H9 (cell line): ENCODE data around the gene CARS1. TPM values are rescaled to one million over a fixed set of nuclear protein-coding genes. Genes with fewer than 3 reads are reported as not detected.

Source experiments
- DNase-seq: peaks from one replicate; pipeline ENCODE4 v3.0.0-alpha.2; 2017
- H2AFZ ChIP-seq: one replicate; pipeline ENCODE4 v1.6.1; 2013; ENCODE audit warnings: mild to moderate bottlenecking, low read length, control low read depth, moderate library complexity
- H2AK5ac ChIP-seq: 2 replicates; pipeline ENCODE4 v1.6.1; 2013; ENCODE audit warnings: low read length, control low read depth, mixed read lengths; ENCODE audit not compliant: insufficient read length
- H2BK120ac ChIP-seq: one replicate; pipeline ENCODE4 v1.6.1; 2013; ENCODE audit warnings: low read depth, mild to moderate bottlenecking, low read length, control low read depth, inconsistent platforms; ENCODE audit not compliant: poor library complexity, severe bottlenecking
- H2BK12ac ChIP-seq: 2 replicates; pipeline ENCODE4 v1.6.1; 2013; ENCODE audit warnings: low read length, control low read depth, mixed read lengths, low read depth; ENCODE audit not compliant: insufficient read length
- H2BK15ac ChIP-seq: 2 replicates; pipeline ENCODE4 v1.6.1; 2013; ENCODE audit warnings: low read depth, low read length, control low read depth
- H2BK20ac ChIP-seq: one replicate; pipeline ENCODE4 v1.6.1; 2013; ENCODE audit warnings: low read depth, mild to moderate bottlenecking, low read length, control low read depth, inconsistent platforms; ENCODE audit not compliant: poor library complexity, severe bottlenecking
- H2BK5ac ChIP-seq: 2 replicates; pipeline ENCODE4 v1.6.1; 2013; ENCODE audit warnings: low read length, control low read depth, mixed read lengths; ENCODE audit not compliant: insufficient read length
- H3K14ac ChIP-seq: 2 replicates; pipeline ENCODE4 v1.6.1; 2013; ENCODE audit warnings: low read length, control low read depth; ENCODE audit not compliant: insufficient read depth
- H3K18ac ChIP-seq: 2 replicates; pipeline ENCODE4 v1.6.1; 2013; ENCODE audit warnings: low read depth, mild to moderate bottlenecking, mixed read lengths, low read length, control low read depth; ENCODE audit not compliant: insufficient read length
- H3K23ac ChIP-seq: 2 replicates; pipeline ENCODE4 v1.6.1; 2013; ENCODE audit warnings: low read length, control low read depth, mixed read lengths, low read depth; ENCODE audit not compliant: insufficient read length
- H3K23me2 ChIP-seq: 2 replicates; pipeline ENCODE4 v1.6.1; 2013; ENCODE audit warnings: low read depth, mild to moderate bottlenecking, mixed read lengths, low read length, control low read depth; ENCODE audit not compliant: insufficient read length, poor library complexity, severe bottlenecking
- H3K27ac ChIP-seq: 2 replicates; pipeline ENCODE4 v1.5.1; 2013; ENCODE audit warnings: low read length, control low read depth, mixed read lengths, low read depth; ENCODE audit not compliant: insufficient read length
- H3K27me3 ChIP-seq: 2 replicates; pipeline ENCODE4 v1.6.1; 2013; ENCODE audit warnings: low read length, control low read depth, inconsistent platforms; ENCODE audit not compliant: insufficient read depth
- H3K4ac ChIP-seq: 2 replicates; pipeline ENCODE4 v1.6.1; 2013; ENCODE audit warnings: low read depth, mild to moderate bottlenecking, control low read depth, inconsistent platforms, low read length, moderate library complexity
- H3K4me1 ChIP-seq: 2 replicates; pipeline ENCODE4 v1.6.1; 2013; ENCODE audit warnings: low read length, control low read depth, inconsistent platforms; ENCODE audit not compliant: insufficient read depth
- H3K4me2 ChIP-seq: 2 replicates; pipeline ENCODE4 v1.6.1; 2013; ENCODE audit warnings: low read length, control low read depth, mixed read lengths; ENCODE audit not compliant: insufficient read length, insufficient read depth
- H3K56ac ChIP-seq: 2 replicates; pipeline ENCODE4 v1.6.1; 2013; ENCODE audit warnings: low read depth, mild to moderate bottlenecking, mixed read lengths, low read length, control low read depth; ENCODE audit not compliant: insufficient read length
- H3K79me1 ChIP-seq: 2 replicates; pipeline ENCODE4 v1.6.1; 2013; ENCODE audit warnings: low read depth, mild to moderate bottlenecking, moderate library complexity, low read length, control low read depth, inconsistent platforms; ENCODE audit not compliant: insufficient read depth, poor library complexity, severe bottlenecking
- H3K79me2 ChIP-seq: 2 replicates; pipeline ENCODE4 v1.6.1; 2013; ENCODE audit warnings: low read length, control low read depth, inconsistent platforms; ENCODE audit not compliant: insufficient read depth
- H3K9ac ChIP-seq: 2 replicates; pipeline ENCODE4 v1.6.1; 2013; ENCODE audit warnings: low read length, control low read depth, mixed read lengths; ENCODE audit not compliant: insufficient read length; ENCODE audit errors: extremely low read depth
- H3K9me3 ChIP-seq: one replicate; pipeline ENCODE4 v1.6.1; 2013; ENCODE audit warnings: low read depth, low read length, inconsistent platforms; ENCODE audit not compliant: control insufficient read depth
- H3T11ph ChIP-seq: one replicate; pipeline ENCODE4 v1.6.1; 2013; ENCODE audit warnings: mild to moderate bottlenecking, low read length, control low read depth, inconsistent platforms
- H4K20me1 ChIP-seq: one replicate; pipeline ENCODE4 v1.6.1; 2013; ENCODE audit not compliant: control insufficient read depth, insufficient read length, insufficient read depth
- H4K5ac ChIP-seq: 2 replicates; pipeline ENCODE4 v1.6.1; 2013; ENCODE audit warnings: low read depth, mild to moderate bottlenecking, mixed read lengths, low read length, control low read depth; ENCODE audit not compliant: insufficient read length
- H4K8ac ChIP-seq: replicated peaks from 2 replicates; pipeline ENCODE4 v1.6.1; 2013; ENCODE audit warnings: low read length, control low read depth, mixed read lengths, low read depth; ENCODE audit not compliant: insufficient read length
- H4K91ac ChIP-seq: 2 replicates; pipeline ENCODE4 v1.6.1; 2013; ENCODE audit warnings: low read depth, mild to moderate bottlenecking, moderate library complexity, mixed read lengths, low read length, control low read depth; ENCODE audit not compliant: insufficient read length
- H3K27ac Mint-ChIP-seq, 3 experiments: 2 replicates in 2 of 3; 3 replicates in 1 of 3; pipeline ENCODE4 v1.8.0; 2020 to 2021; ENCODE audit warnings: mixed read lengths in 3 of 3, mild to moderate bottlenecking in 1 of 3, moderate library complexity in 1 of 3
- H3K27me3 Mint-ChIP-seq: 2 replicates; pipeline ENCODE4 v1.8.0; 2021; ENCODE audit warnings: low read depth, mild to moderate bottlenecking, moderate library complexity, mixed read lengths
- H3K36me3 Mint-ChIP-seq, 3 experiments: 2 replicates in 2 of 3; 3 replicates in 1 of 3; pipeline ENCODE4 v1.8.0; 2020 to 2021; ENCODE audit warnings: low read depth in 3 of 3, mixed read lengths in 3 of 3; ENCODE audit not compliant: insufficient read depth in 1 of 3
- H3K4me1 Mint-ChIP-seq, 2 experiments: 2 replicates each; pipeline ENCODE4 v1.8.0; 2020; ENCODE audit warnings: mixed read lengths in 2 of 2
- H3K4me3 Mint-ChIP-seq, 2 experiments: 2 replicates in 1 of 2; 3 replicates in 1 of 2; pipeline ENCODE4 v1.8.0; 2020 to 2021; ENCODE audit warnings: mild to moderate bottlenecking in 2 of 2, mixed read lengths in 2 of 2, moderate library complexity in 1 of 2
- H3K9me3 Mint-ChIP-seq, 2 experiments: 2 replicates in 1 of 2; 3 replicates in 1 of 2; pipeline ENCODE4 v1.8.0; 2020; ENCODE audit warnings: mild to moderate bottlenecking in 2 of 2, mixed read lengths in 2 of 2, moderate library complexity in 1 of 2
- WGBS: extraction: QIAGEN DNeasy Blood & Tissue Kit; methylation state at CpG from one replicate; pipeline ENCODE4 v1.1.7; 2013; ENCODE audit warnings: missing lambda C conversion rate, low lambda C conversion rate, mixed read lengths; ENCODE audit not compliant: insufficient read length; ENCODE audit errors: extremely low coverage; 5-methylcytosine and 5-hydroxymethylcytosine counted together
- total RNA-seq: library from RNA; stranded (reverse); gene quantifications from 2 replicates; pipeline ENCODE4 v1.2.1, GENCODE V29; 2021
- TF ChIP-seq, protein P1 (sequence below): fragments of 200-600 bp; sonication (generic); conservative IDR thresholded peaks from 3 replicates; pipeline ENCODE4 v1.8.0; 2021; ENCODE audit warnings: antibody characterized with exemption, mild to moderate bottlenecking

CARS1 gene
- total RNA-seq, 1 experiment from 2014 or later: 92.3 TPM

GRCh38 chr11:3083321-3083720 is 26.1 kb upstream of the CARS1 start:
- no peak overlapping the region for H3K23ac ChIP-seq

More at GRCh38 chr11:3083321-3083720, 26.1 kb upstream of the CARS1 start:
- H2BK15ac ChIP-seq: no peak overlapping the region
- WGBS: no CpG with 5 or more reads among the region's 8 CpGs
- no peak overlapping the region for H3K9ac ChIP-seq
- Mint-ChIP-seq H3K27me3 (peaks cover 12% of the 10 kb centered on the region), H3K36me3 (no peaks in the 10 kb centered on the region), H3K4me1 (peaks cover 0 to 2% of the 10 kb centered on the region in 2 experiments; a peak in 1 of 4 replicates), H3K4me3 (no peak overlapping the region), H3K9me3 (peaks cover 0 to 3% of the 10 kb centered on the region in 2 experiments; a peak in 2 of 5 replicates), H3K27ac (no peak overlapping the region)
- H4K20me1 ChIP-seq: no peaks in the 10 kb centered on the region
- H2BK120ac ChIP-seq: no peak overlapping the region
- H3K23me2 ChIP-seq: no peaks in the 10 kb centered on the region
- no peaks in the 10 kb centered on the region for H3K79me1 ChIP-seq
- no peak overlapping the region for H3K27ac ChIP-seq
- no peak overlapping the region for H3T11ph ChIP-seq
- no peak overlapping the region for H3K56ac ChIP-seq
- no peaks in the 10 kb centered on the region for H3K27me3 ChIP-seq
- no peak overlapping the region for H4K8ac ChIP-seq
- no peak overlapping the region for H3K4ac ChIP-seq
- no peak overlapping the region for H4K5ac ChIP-seq
- H2BK5ac ChIP-seq: no peak overlapping the region
- DNase-seq: no peak
- H3K4me2 ChIP-seq: no peak overlapping the region
- no peak overlapping the region for H4K91ac ChIP-seq
- no peak overlapping the region for H2AK5ac ChIP-seq
- H2BK20ac ChIP-seq: no peak overlapping the region
- no peaks in the 10 kb centered on the region for H3K4me1 ChIP-seq
- TF ChIP-seq, protein P1, sequence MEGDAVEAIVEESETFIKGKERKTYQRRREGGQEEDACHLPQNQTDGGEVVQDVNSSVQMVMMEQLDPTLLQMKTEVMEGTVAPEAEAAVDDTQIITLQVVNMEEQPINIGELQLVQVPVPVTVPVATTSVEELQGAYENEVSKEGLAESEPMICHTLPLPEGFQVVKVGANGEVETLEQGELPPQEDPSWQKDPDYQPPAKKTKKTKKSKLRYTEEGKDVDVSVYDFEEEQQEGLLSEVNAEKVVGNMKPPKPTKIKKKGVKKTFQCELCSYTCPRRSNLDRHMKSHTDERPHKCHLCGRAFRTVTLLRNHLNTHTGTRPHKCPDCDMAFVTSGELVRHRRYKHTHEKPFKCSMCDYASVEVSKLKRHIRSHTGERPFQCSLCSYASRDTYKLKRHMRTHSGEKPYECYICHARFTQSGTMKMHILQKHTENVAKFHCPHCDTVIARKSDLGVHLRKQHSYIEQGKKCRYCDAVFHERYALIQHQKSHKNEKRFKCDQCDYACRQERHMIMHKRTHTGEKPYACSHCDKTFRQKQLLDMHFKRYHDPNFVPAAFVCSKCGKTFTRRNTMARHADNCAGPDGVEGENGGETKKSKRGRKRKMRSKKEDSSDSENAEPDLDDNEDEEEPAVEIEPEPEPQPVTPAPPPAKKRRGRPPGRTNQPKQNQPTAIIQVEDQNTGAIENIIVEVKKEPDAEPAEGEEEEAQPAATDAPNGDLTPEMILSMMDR: no peak
- no peaks in the 10 kb centered on the region for H3K79me2 ChIP-seq
- no peak overlapping the region for H3K18ac ChIP-seq
- no peak overlapping the region for H2AFZ ChIP-seq
- H3K9me3 ChIP-seq: no peaks in the 10 kb centered on the region
- no peak overlapping the region for H2BK12ac ChIP-seq
- H3K14ac ChIP-seq: no peak overlapping the region
